Endothelial cell of umbilical vein (primary cell): ENCODE data around the gene PAQR3. TPM values are rescaled to one million over a fixed set of nuclear protein-coding genes. Genes with fewer than 3 reads are reported as not detected.

Experiments used
- BruUV-seq: library from RNA; stranded (reverse); fragments of 400-500 nt; replicated peaks from 2 replicates; lab custom pipeline; 2021; lab: Mats Ljungman, UMichigan
- CTCF ChIA-PET: fragments of 300-600, 350-600 bp; sonication (Branson Sonifier 250); formaldehyde crosslinking; loops from one replicate; lab custom pipeline; 2021; ENCODE audit warnings: antibody characterized with exemption, inconsistent platforms; lab: Charles Lee
- POLR2A ChIA-PET: fragments of 300-600, 350-600 bp; sonication (Branson Sonifier 250); formaldehyde crosslinking; loops from one replicate; lab custom pipeline; 2021; ENCODE audit warnings: antibody characterized with exemption, inconsistent platforms; lab: Charles Lee
- DNase-seq: peaks from one replicate; pipeline ENCODE4 v3.0.0-alpha.2; 2011; ENCODE audit warnings: low read depth, low spot score
- FAIRE-seq: peaks from 2 replicates; lab custom pipeline; 2011; peaks lifted over from hg19 to GRCh38; lab: Jason Lieb, UNC
- H2AFZ ChIP-seq: 2 replicates; pipeline ENCODE4 v1.6.0; 2012; ENCODE audit warnings: low read depth, low read length, control low read depth, inconsistent platforms
- H3K27ac ChIP-seq: 2 replicates; pipeline ENCODE4 v1.5.1; 2011; ENCODE audit warnings: low read depth, mild to moderate bottlenecking, control low read depth, low read length, moderate library complexity; ENCODE audit not compliant: insufficient read depth
- H3K27me3 ChIP-seq, 2 experiments: 2 replicates each; pipeline versions ENCODE4 v1.6.0 to v1.6.1; 2011; ENCODE audit warnings: low read length in 2 of 2, mixed read lengths in 1 of 2; ENCODE audit not compliant: control insufficient read depth in 2 of 2, insufficient read depth in 2 of 2
- H3K36me3 ChIP-seq, 2 experiments: 2 replicates in 1 of 2; 3 replicates in 1 of 2; pipeline ENCODE4 v1.5.1; 2011; ENCODE audit warnings: low read length in 2 of 2, mild to moderate bottlenecking in 1 of 2, moderate library complexity in 1 of 2; ENCODE audit not compliant: control insufficient read depth in 2 of 2, insufficient read depth in 2 of 2; ENCODE audit errors: extremely low read depth in 1 of 2
- H3K4me1 ChIP-seq: 3 replicates; pipeline ENCODE4 v1.5.1; 2011; ENCODE audit warnings: mild to moderate bottlenecking, low read length; ENCODE audit not compliant: control insufficient read depth, insufficient read depth; ENCODE audit errors: extremely low read depth
- H3K4me2 ChIP-seq: 2 replicates; pipeline ENCODE4 v1.6.1; 2011; ENCODE audit warnings: low read length, control low read depth, mixed read lengths; ENCODE audit not compliant: insufficient read depth
- H3K4me3 ChIP-seq, 3 experiments: fragments of 200-600 bp in 1 of 3; sonication (generic), shearing (Covaris generic) in 1 of 3; replicated peaks in 1 of 3; 2 replicates each; pipeline ENCODE4 v1.5.1; 2011 to 2016; ENCODE audit warnings: control low read depth in 3 of 3, low read length in 3 of 3, mild to moderate bottlenecking in 2 of 3, inconsistent platforms in 1 of 3, low read depth in 1 of 3, moderate library complexity in 1 of 3; ENCODE audit not compliant: insufficient read depth in 1 of 3
- H3K79me2 ChIP-seq: 2 replicates; pipeline ENCODE4 v1.6.0; 2012; ENCODE audit warnings: low read length, inconsistent platforms; ENCODE audit not compliant: control insufficient read depth, insufficient read depth
- H3K9ac ChIP-seq: replicated peaks from 2 replicates; pipeline ENCODE3; 2011; ENCODE audit warnings: low read length, control low read depth; ENCODE audit not compliant: insufficient read depth; ENCODE audit errors: extremely low read depth
- H3K9me1 ChIP-seq: replicated peaks from 3 replicates; pipeline ENCODE4 v1.6.0; 2011; ENCODE audit warnings: mild to moderate bottlenecking, low read length; ENCODE audit not compliant: control insufficient read depth, insufficient read depth; ENCODE audit errors: extremely low read depth
- H3K9me3 ChIP-seq: replicated peaks from 2 replicates; pipeline ENCODE4 v1.5.1; 2012; ENCODE audit warnings: low read length, inconsistent platforms; ENCODE audit not compliant: control insufficient read depth, insufficient read depth
- H4K20me1 ChIP-seq: replicated peaks from 2 replicates; pipeline ENCODE3; 2011; ENCODE audit warnings: mild to moderate bottlenecking, low read length; ENCODE audit not compliant: control insufficient read depth, insufficient read depth; ENCODE audit errors: extremely low read depth
- EZH2 ChIP-seq: IDR thresholded peaks from 2 replicates; pipeline ENCODE4 v1.6.1; 2012; ENCODE audit warnings: borderline replicate concordance, low read depth, mild to moderate bottlenecking, moderate library complexity, low read length, inconsistent platforms; ENCODE audit not compliant: severe bottlenecking
- FOS ChIP-seq: IDR thresholded peaks from 2 replicates; pipeline ENCODE4 v1.6.1; 2011; ENCODE audit warnings: mild to moderate bottlenecking, low read length, moderate library complexity, borderline replicate concordance; ENCODE audit not compliant: insufficient read depth
- GATA2 ChIP-seq: IDR thresholded peaks from 2 replicates; pipeline ENCODE4 v1.7.0; 2011; ENCODE audit warnings: low read depth, mild to moderate bottlenecking, moderate library complexity, mixed read lengths, low read length; ENCODE audit not compliant: insufficient read length, insufficient read depth
- JUN ChIP-seq: IDR thresholded peaks from 2 replicates; pipeline ENCODE4 v1.6.1; 2011; ENCODE audit warnings: borderline replicate concordance, low read depth; ENCODE audit not compliant: insufficient read length, insufficient read depth
- MYC ChIP-seq: IDR thresholded peaks from one replicate; pipeline ENCODE4 v1.6.1; 2011; ENCODE audit warnings: mild to moderate bottlenecking, low read depth, low read length
- POLR2A ChIP-seq: IDR thresholded peaks from 2 replicates; pipeline ENCODE4 v1.6.1; 2012; ENCODE audit warnings: low read depth, mild to moderate bottlenecking, control low read depth, low read length
- POLR2AphosphoS5 ChIP-seq: IDR thresholded peaks from 2 replicates; pipeline ENCODE4 v1.6.1; 2012; ENCODE audit warnings: low read depth, mild to moderate bottlenecking, control low read depth, low read length, moderate library complexity; ENCODE audit not compliant: insufficient read depth
- dilution Hi-C: fragments of 300-500 bp; cut with MboI; formaldehyde crosslinking; loops from one replicate; pipeline ENCODE4 v1.15.0; 2019; ENCODE audit warnings: low sequenced_read_pairs; ENCODE audit not compliant: extremely low pct_ligation_motif_present
- intact Hi-C: fragments of 100-400 bp; cut with micrococcal nuclease; formaldehyde crosslinking; loops from one replicate; pipeline ENCODE4 v1.10.0; 2022
- polyA plus RNA-seq, 4 experiments: library from polyadenylated mRNA; depleted of rRNA in 3 of 4; stranded (reverse) in 3 of 4; unstranded in 1 of 4; fragments of >200 nt; gene quantifications; 2 replicates each; pipeline versions ENCODE4 v1.2.1 to v1.2.3, GENCODE V29; 2011 to 2012; ENCODE audit warnings: missing spikeins in 1 of 4
- total RNA-seq: library from RNA; stranded (reverse); gene quantifications from 2 replicates; pipeline ENCODE4 v1.2.3, GENCODE V29; 2021
- TF ChIP-seq, protein P1 (sequence below), 2 donors: IDR thresholded peaks; 1 replicate in 1 of 2; 2 replicates in 1 of 2; pipeline ENCODE4 v1.5.1; 2011; ENCODE audit warnings: low read length in 2 of 2, mild to moderate bottlenecking in 2 of 2, moderate library complexity in 2 of 2, control low read depth in 1 of 2, inconsistent platforms in 1 of 2, low read depth in 1 of 2; ENCODE audit not compliant: insufficient read depth in 1 of 2; ENCODE audit errors: extremely low read depth in 1 of 2
- TF ChIP-seq, protein P2 (sequence below): IDR thresholded peaks from 2 replicates; pipeline ENCODE4 v1.6.1; 2011; ENCODE audit not compliant: insufficient read depth, insufficient read length

PAQR3 gene
- total and polyA plus RNA-seq, 2 donors (not counting 3 experiments of a cell fraction or from before 2014, with no cell fraction given), result 15.0 to 19.0 TPM

DNA sequence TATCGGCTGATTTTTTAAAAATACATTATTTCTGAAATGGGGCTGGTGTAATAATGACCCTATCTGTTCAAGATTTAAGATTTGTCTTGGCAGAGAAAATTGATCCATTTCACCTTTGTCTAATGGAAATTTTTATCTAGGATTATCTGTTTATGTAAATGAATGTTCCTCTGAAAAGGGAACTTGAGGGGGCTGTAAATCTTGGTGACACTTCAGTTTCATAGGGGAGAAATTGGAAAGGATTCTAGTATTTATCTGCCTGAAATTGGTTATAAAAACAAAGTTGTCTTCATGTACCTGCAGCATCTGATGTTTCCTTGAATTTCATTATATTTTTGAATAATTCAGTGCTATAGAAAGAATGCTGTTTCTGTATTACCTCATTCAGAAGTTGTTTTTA is 48.4 kb upstream of the PAQR3 start:
- CTCF ChIA-PET, result interaction anchor here (1.0 kb wide), 1 partner anchor 54 kb away, joined by 4 read pairs; no protein-coding TSS in a partner anchor
- FAIRE-seq (no peak), DNase-seq (no peak)
- Histone ChIP-seq H3K79me2 (no peaks in the 10 kb centered on the region), H3K27me3 (peaks cover 3 to 6% of the 10 kb centered on the region in 2 experiments), H2AFZ (no peak overlapping the region), H4K20me1 (no peaks in the 10 kb centered on the region), H3K36me3 (no peaks in the 10 kb centered on the region), H3K4me1 (no peaks in the 10 kb centered on the region), H3K27ac (no peak overlapping the region), H3K9me1 (no peaks in the 10 kb centered on the region), H3K4me2 (no peak overlapping the region), H3K9me3 (no peaks in the 10 kb centered on the region), H3K4me3 (no peak overlapping the region), H3K9ac (no peak overlapping the region)
- POLR2A ChIA-PET, result no interaction called here
- dilution Hi-C loops, result no loop called here
- BruUV-seq, result no TSS peak
- TF ChIP-seq FOS (no peak), MYC (no peak), POLR2A (no peak), POLR2AphosphoS5 (no peak), JUN (no peak), EZH2 (no peak), GATA2 (no peak)
- TF ChIP-seq, protein P1, sequence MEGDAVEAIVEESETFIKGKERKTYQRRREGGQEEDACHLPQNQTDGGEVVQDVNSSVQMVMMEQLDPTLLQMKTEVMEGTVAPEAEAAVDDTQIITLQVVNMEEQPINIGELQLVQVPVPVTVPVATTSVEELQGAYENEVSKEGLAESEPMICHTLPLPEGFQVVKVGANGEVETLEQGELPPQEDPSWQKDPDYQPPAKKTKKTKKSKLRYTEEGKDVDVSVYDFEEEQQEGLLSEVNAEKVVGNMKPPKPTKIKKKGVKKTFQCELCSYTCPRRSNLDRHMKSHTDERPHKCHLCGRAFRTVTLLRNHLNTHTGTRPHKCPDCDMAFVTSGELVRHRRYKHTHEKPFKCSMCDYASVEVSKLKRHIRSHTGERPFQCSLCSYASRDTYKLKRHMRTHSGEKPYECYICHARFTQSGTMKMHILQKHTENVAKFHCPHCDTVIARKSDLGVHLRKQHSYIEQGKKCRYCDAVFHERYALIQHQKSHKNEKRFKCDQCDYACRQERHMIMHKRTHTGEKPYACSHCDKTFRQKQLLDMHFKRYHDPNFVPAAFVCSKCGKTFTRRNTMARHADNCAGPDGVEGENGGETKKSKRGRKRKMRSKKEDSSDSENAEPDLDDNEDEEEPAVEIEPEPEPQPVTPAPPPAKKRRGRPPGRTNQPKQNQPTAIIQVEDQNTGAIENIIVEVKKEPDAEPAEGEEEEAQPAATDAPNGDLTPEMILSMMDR (IDR thresholded peaks at IDR 0.05; ENCODE audit: extremely low read depth in 1 of 2, insufficient read depth in 1 of 2, low read depth in 1 of 2, low read length in 2 of 2), result no peak
- TF ChIP-seq, protein P2, sequence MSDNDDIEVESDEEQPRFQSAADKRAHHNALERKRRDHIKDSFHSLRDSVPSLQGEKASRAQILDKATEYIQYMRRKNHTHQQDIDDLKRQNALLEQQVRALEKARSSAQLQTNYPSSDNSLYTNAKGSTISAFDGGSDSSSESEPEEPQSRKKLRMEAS, result no peak
- intact Hi-C loops, result no loop called here
